ENCODE measurements around the gene UCHL3. TPM values are rescaled to one million over a fixed set of nuclear protein-coding genes. Genes with fewer than 3 reads are reported as not detected.

The UCHL3 gene
- total and polyA plus RNA-seq, 4 donors = 10.3 to 38.3 (median 29.0) TPM

- peaks cover 0 to 2% (median 0%) of the 10 kb centered on the region in 4 donors for H3K36me3 ChIP-seq (ENCODE audit: control insufficient read depth in 4 of 4, insufficient read depth in 4 of 4, low read length in 4 of 4)
- no peak overlapping the region for H3K4me3 ChIP-seq
- no peak for TF ChIP-seq CTCF (IDR thresholded peaks at IDR 0.05; ENCODE audit: control extremely low read depth, extremely low read depth)
- WGBS, 2 donors = 77 to 83% methylated on average over 1 of the region's 1 CpG
- no peak overlapping the region for H3K9ac ChIP-seq (ENCODE audit: insufficient read depth in 1 of 2, low read length in 2 of 2)
- no peaks in the 10 kb centered on the region for H3K4me1 ChIP-seq (ENCODE audit: control insufficient read depth in 5 of 5, insufficient read depth in 5 of 5, low read length in 5 of 5)
- H3K27ac ChIP-seq (ENCODE audit: low read depth in 1 of 2, low read length in 1 of 2) = no peak overlapping the region
- ATAC-seq (ENCODE audit: insufficient read depth, low FRiP score) (no peak), DNase-seq (no peak)
- no peaks in the 10 kb centered on the region for H3K27me3 ChIP-seq (ENCODE audit: control insufficient read depth in 3 of 3, insufficient read depth in 3 of 3, low read length in 2 of 3)
- no peaks in the 10 kb centered on the region for H3K9me3 ChIP-seq (ENCODE audit: control insufficient read depth in 4 of 4, insufficient read depth in 3 of 4, low read length in 3 of 4)
Measured at GRCh38 chr13:75647126-75647784, 97.7 kb downstream of the UCHL3 start.

DNA sequence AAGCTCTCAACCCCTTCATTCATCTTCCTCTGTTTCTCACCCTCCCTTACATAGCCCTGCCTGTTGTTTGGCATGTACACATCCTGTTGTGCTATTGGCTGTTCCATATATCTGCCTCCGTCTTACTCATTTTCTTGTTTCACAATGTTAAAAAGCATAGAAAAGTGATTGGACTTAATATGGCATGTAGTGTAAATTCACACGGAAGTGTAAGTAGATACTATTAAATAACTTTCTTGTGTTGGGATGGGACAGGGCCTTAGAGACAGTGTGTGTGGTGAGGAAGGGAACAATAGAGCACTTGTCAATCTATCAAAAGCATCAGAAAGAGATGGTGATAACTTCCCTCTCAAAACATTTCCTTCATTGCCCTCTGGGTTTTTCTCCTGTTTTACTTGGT, 98.9 kb downstream of the UCHL3 start:
- no peak overlapping the region for H3K4me3 ChIP-seq
- no peak overlapping the region for H3K27ac ChIP-seq (ENCODE audit: low read depth in 1 of 2, low read length in 1 of 2)
- no peaks in the 10 kb centered on the region for H3K4me1 ChIP-seq (ENCODE audit: control insufficient read depth in 5 of 5, insufficient read depth in 5 of 5, low read length in 5 of 5)
- H3K36me3 ChIP-seq (ENCODE audit: control insufficient read depth in 4 of 4, insufficient read depth in 4 of 4, low read length in 4 of 4) = peaks cover 0 to 2% (median 0%) of the 10 kb centered on the region in 4 donors
- H3K27me3 ChIP-seq (ENCODE audit: control insufficient read depth in 3 of 3, insufficient read depth in 3 of 3, low read length in 2 of 3) = no peaks in the 10 kb centered on the region
- no peaks in the 10 kb centered on the region for H3K9me3 ChIP-seq (ENCODE audit: control insufficient read depth in 4 of 4, insufficient read depth in 3 of 4, low read length in 3 of 4)
- H3K9ac ChIP-seq (ENCODE audit: insufficient read depth in 1 of 2, low read length in 2 of 2) = no peak overlapping the region
- no peak for DNase-seq
- no peak for TF ChIP-seq CTCF (IDR thresholded peaks at IDR 0.05; ENCODE audit: control extremely low read depth, extremely low read depth)
- WGBS, 2 donors = 94 to 98% methylated on average over 2 of the region's 2 CpGs
- ATAC-seq (ENCODE audit: insufficient read depth, low FRiP score) = no peak

GRCh38 chr13:75651013-75651412, 101.4 kb downstream of the UCHL3 start:
- Histone ChIP-seq H3K27ac (ENCODE audit: low read depth in 1 of 2, low read length in 1 of 2) (no peak overlapping the region), H3K9ac (ENCODE audit: insufficient read depth in 1 of 2, low read length in 2 of 2) (no peak overlapping the region), H3K9me3 (ENCODE audit: control insufficient read depth in 4 of 4, insufficient read depth in 3 of 4, low read length in 3 of 4) (no peaks in the 10 kb centered on the region), H3K4me1 (ENCODE audit: control insufficient read depth in 5 of 5, insufficient read depth in 5 of 5, low read length in 5 of 5) (no peaks in the 10 kb centered on the region), H3K27me3 (ENCODE audit: control insufficient read depth in 3 of 3, insufficient read depth in 3 of 3, low read length in 2 of 3) (no peaks in the 10 kb centered on the region), H3K4me3 (no peak overlapping the region), H3K36me3 (ENCODE audit: control insufficient read depth in 4 of 4, insufficient read depth in 4 of 4, low read length in 4 of 4) (no peaks in the 10 kb centered on the region)
- no peak for TF ChIP-seq CTCF (IDR thresholded peaks at IDR 0.05; ENCODE audit: control extremely low read depth, extremely low read depth)
- 85 to 95% methylated on average over 2 of the region's 2 CpGs for WGBS, 2 donors
- DNase-seq (no peak), ATAC-seq (ENCODE audit: insufficient read depth, low FRiP score) (no peak)

DNA sequence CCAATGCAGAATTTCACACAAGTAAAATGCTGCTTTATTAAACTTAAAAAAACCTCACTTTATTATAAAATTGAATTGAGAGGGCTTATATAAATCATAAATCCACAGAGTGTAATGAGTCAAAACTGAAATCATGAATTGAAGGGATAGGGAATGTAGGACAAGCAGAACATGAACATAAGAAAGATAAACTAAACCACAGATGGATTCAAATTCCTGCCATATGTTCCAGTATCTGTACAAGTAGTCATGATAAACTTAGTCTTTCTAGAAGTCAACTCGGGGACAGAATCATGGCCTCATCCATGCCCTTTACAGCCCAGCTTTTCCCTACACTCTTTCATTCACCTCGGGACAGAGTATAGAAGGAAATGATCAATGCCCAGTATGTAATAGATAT, 103.1 kb downstream of the UCHL3 start:
- no peaks in the 10 kb centered on the region for H3K9me3 ChIP-seq (ENCODE audit: control insufficient read depth in 4 of 4, insufficient read depth in 3 of 4, low read length in 3 of 4)
- WGBS, 2 donors = 93 to 98% methylated on average over 2 of the region's 2 CpGs
- H3K4me1 ChIP-seq (ENCODE audit: control insufficient read depth in 5 of 5, insufficient read depth in 5 of 5, low read length in 5 of 5) = no peaks in the 10 kb centered on the region
- DNase-seq (no peak), ATAC-seq (ENCODE audit: insufficient read depth, low FRiP score) (no peak)
- H3K36me3 ChIP-seq (ENCODE audit: control insufficient read depth in 4 of 4, insufficient read depth in 4 of 4, low read length in 4 of 4) = no peaks in the 10 kb centered on the region
- no peaks in the 10 kb centered on the region for H3K27me3 ChIP-seq (ENCODE audit: control insufficient read depth in 3 of 3, insufficient read depth in 3 of 3, low read length in 2 of 3)
- H3K9ac ChIP-seq (ENCODE audit: insufficient read depth in 1 of 2, low read length in 2 of 2) = no peak overlapping the region
- no peak overlapping the region for H3K4me3 ChIP-seq
- no peak for TF ChIP-seq CTCF (IDR thresholded peaks at IDR 0.05; ENCODE audit: control extremely low read depth, extremely low read depth)
- no peak overlapping the region for H3K27ac ChIP-seq (ENCODE audit: low read depth in 1 of 2, low read length in 1 of 2)
